Upper lobe of left lung (tissue), 4 donors: ENCODE data around the gene GNPTAB.

Experiments used
- POLR2A ChIP-seq, 4 donors: fragments of 450-650 bp; IDR thresholded peaks; one replicate each; pipeline ENCODE4 v1.5.1; 2016 to 2017; ENCODE audit warnings: antibody characterized with exemption in 4 of 4, mild to moderate bottlenecking in 2 of 4
- TF ChIP-seq, protein P1 (sequence below), 6 experiments: fragments of 450-650 bp in 4 of 6; fragments of 200-600 bp in 2 of 6; sonication (generic) in 2 of 6; IDR thresholded peaks; one replicate each; pipeline ENCODE4 v1.5.1; 2016 to 2019; ENCODE audit warnings: antibody characterized with exemption in 6 of 6

DNA sequence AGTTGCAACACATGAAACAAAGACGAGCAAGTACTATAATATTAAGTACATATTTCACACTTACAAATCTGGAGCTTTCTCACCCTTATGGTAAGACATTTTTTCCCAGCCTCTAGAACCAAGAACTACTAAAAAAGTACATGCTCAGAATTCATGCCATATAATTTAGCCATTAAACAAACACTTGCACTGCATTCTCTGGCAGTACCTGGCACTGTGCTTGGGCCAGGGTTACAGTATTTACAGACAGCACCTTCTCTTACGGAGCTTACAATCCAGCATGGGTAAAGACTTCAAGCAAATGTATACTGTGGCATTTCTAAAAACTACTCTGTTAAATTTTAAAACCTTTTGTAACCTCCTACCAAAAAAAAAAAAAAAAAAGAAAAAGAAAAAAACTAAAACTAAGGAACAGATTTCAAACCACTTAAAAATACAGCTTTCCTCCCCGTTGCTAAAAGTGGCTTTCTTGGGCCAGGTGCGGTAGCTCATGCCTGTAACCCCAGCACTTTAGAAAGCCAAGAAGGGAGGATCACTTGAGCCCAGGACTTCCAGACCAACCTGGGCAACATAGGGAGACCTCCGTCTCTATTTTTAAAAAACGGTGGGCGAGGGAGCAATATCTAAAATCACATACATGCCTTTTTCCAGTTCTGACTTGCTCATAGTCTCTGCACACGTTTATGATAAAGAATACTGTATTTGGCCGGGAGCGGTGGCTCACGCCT is 956 bp downstream of the GNPTAB start:
- TF ChIP-seq POLR2A (IDR thresholded peaks at IDR 0.05), result no peak
- TF ChIP-seq, protein P1, sequence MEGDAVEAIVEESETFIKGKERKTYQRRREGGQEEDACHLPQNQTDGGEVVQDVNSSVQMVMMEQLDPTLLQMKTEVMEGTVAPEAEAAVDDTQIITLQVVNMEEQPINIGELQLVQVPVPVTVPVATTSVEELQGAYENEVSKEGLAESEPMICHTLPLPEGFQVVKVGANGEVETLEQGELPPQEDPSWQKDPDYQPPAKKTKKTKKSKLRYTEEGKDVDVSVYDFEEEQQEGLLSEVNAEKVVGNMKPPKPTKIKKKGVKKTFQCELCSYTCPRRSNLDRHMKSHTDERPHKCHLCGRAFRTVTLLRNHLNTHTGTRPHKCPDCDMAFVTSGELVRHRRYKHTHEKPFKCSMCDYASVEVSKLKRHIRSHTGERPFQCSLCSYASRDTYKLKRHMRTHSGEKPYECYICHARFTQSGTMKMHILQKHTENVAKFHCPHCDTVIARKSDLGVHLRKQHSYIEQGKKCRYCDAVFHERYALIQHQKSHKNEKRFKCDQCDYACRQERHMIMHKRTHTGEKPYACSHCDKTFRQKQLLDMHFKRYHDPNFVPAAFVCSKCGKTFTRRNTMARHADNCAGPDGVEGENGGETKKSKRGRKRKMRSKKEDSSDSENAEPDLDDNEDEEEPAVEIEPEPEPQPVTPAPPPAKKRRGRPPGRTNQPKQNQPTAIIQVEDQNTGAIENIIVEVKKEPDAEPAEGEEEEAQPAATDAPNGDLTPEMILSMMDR (IDR thresholded peaks at IDR 0.05), result no peak
